A673 (cell line): Measurements from ENCODE around the gene IKBKE. TPM values are rescaled to one million over a fixed set of nuclear protein-coding genes. Genes with fewer than 3 reads are reported as not detected.

Experiments used
- BruUV-seq: library from RNA; stranded (reverse); fragments of 400-500 nt; replicated peaks from 2 replicates; lab custom pipeline; 2021; lab: Mats Ljungman, UMichigan
- CTCF ChIA-PET: fragments of 300-600 bp; sonication (Branson Sonifier 250); formaldehyde crosslinking; loops from one replicate; lab custom pipeline; 2022; ENCODE audit warnings: antibody characterized with exemption; lab: Charles Lee
- POLR2A ChIA-PET: fragments of 300-600 bp; sonication (Branson Sonifier 250); formaldehyde crosslinking; loops from one replicate; lab custom pipeline; 2022; ENCODE audit warnings: antibody characterized with exemption; ENCODE audit not compliant: low non-redundant PET; lab: Charles Lee
- DNase-seq: peaks from one replicate; pipeline ENCODE4 v3.0.0-alpha.2; 2015; ENCODE audit warnings: low spot score
- H3K27ac ChIP-seq: fragments of 200-600 bp; sonication (generic); 2 replicates; pipeline ENCODE4 v1.5.1; 2016; ENCODE audit warnings: mixed run types, low read depth, mild to moderate bottlenecking, mixed read lengths, antibody characterized with exemption, low read length; ENCODE audit not compliant: poor library complexity, severe bottlenecking
- H3K27me3 ChIP-seq: fragments of 200-600 bp; sonication (generic); replicated peaks from 2 replicates; pipeline ENCODE4 v1.6.1; 2017; ENCODE audit warnings: mixed run types, low read depth, mild to moderate bottlenecking, mixed read lengths, antibody characterized with exemption, low read length; ENCODE audit not compliant: insufficient read depth, poor library complexity
- H3K36me3 ChIP-seq: fragments of 200-600 bp; sonication (generic); 2 replicates; pipeline ENCODE4 v1.6.1; 2016; ENCODE audit warnings: mixed run types, mild to moderate bottlenecking, mixed read lengths, antibody characterized with exemption, low read length; ENCODE audit not compliant: insufficient read depth, poor library complexity, severe bottlenecking
- H3K4me1 ChIP-seq: fragments of 200-600 bp; sonication (generic); 2 replicates; pipeline ENCODE4 v1.6.1; 2017; ENCODE audit warnings: mixed run types, mild to moderate bottlenecking, mixed read lengths, antibody characterized with exemption, low read length; ENCODE audit not compliant: insufficient read depth, poor library complexity, severe bottlenecking
- H3K4me3 ChIP-seq: fragments of 200-600 bp; sonication (generic); 2 replicates; pipeline ENCODE4 v1.5.1; 2016; ENCODE audit warnings: low read depth, mixed run types, mild to moderate bottlenecking, mixed read lengths, low read length; ENCODE audit not compliant: poor library complexity, severe bottlenecking
- H3K9me3 ChIP-seq: fragments of 200-600 bp; sonication (generic); 2 replicates; pipeline ENCODE4 v1.6.1; 2016; ENCODE audit warnings: mixed run types, low read depth, mild to moderate bottlenecking, mixed read lengths, antibody characterized with exemption, low read length; ENCODE audit not compliant: poor library complexity, severe bottlenecking
- CTCF ChIP-seq: fragments of 300-800, 200-600 bp; sonication (generic); conservative IDR thresholded peaks from 2 replicates; pipeline ENCODE4 v1.5.1; 2017; ENCODE audit warnings: low read depth, mild to moderate bottlenecking, antibody characterized with exemption, low read length, moderate library complexity, mixed read lengths
- EZH2 ChIP-seq: fragments of 200-600 bp; sonication (generic); IDR thresholded peaks from 2 replicates; pipeline ENCODE4 v1.6.1; 2017; ENCODE audit warnings: borderline replicate concordance, low read depth, mild to moderate bottlenecking, mixed read lengths, antibody characterized with exemption, low read length; ENCODE audit not compliant: poor library complexity, severe bottlenecking
- intact Hi-C: fragments of 100-400 bp; cut with micrococcal nuclease; formaldehyde crosslinking; loops from one replicate; pipeline ENCODE4 v1.10.0; 2022; ENCODE audit not compliant: unreplicated experiment
- total RNA-seq: library from RNA; stranded (reverse); gene quantifications from 2 replicates; pipeline ENCODE4 v1.2.3, GENCODE V29; 2021

The IKBKE gene
- total RNA-seq, 1 experiment from 2014 or later, result 2.9 TPM

DNA sequence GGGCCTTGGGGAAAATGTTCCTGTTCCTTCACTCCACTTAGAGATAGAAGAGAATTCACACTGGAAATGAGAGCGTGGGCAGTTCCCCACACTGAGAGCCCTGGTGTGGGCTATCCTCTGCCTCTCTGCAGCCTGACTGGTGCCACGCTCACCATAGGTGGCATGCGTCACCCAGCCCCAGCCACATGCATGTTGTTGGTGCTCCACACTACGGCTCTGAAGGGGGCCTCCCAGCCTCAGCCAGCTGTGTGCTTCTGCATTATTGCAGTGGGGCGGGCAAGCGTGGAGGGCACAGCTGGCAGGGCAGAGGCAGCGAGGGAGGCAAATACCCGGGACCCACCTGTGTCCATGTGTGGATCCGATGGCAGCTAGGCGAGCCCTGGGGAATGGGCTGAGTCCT, 22.3 kb downstream of the IKBKE start:
- DNase-seq, result no peak
- Histone ChIP-seq H3K9me3 (no peaks in the 10 kb centered on the region), H3K27me3 (no peaks in the 10 kb centered on the region), H3K36me3 (no peaks in the 10 kb centered on the region), H3K4me3 (no peak overlapping the region), H3K4me1 (no peaks in the 10 kb centered on the region), H3K27ac (no peak overlapping the region)
- intact Hi-C loops, result loop anchor here (5.0 kb wide), 2 partner anchors 170 to 420 kb away; no protein-coding TSS in a partner anchor
- POLR2A ChIA-PET, result no interaction called here
- TF ChIP-seq CTCF (no peak), EZH2 (no peak)
- CTCF ChIA-PET, result interaction anchor here (1.7 kb wide), 1 partner anchor 15 kb away, joined by 3 read pairs; no protein-coding TSS in a partner anchor
- no TSS peak for BruUV-seq

GRCh38 chr1:206493279-206493678, 23.0 kb downstream of the IKBKE start:
- no peak for DNase-seq
- Histone ChIP-seq H3K27ac (no peak overlapping the region), H3K4me3 (no peak overlapping the region), H3K9me3 (no peaks in the 10 kb centered on the region), H3K27me3 (no peaks in the 10 kb centered on the region), H3K4me1 (no peaks in the 10 kb centered on the region), H3K36me3 (no peaks in the 10 kb centered on the region)
- no TSS peak for BruUV-seq
- intact Hi-C loops, result loop anchor here (5.0 kb wide), 2 partner anchors 169 to 419 kb away; no protein-coding TSS in a partner anchor
- ChIA-PET POLR2A (no interaction called here), CTCF (interaction anchor here (0.6 to 1.1 kb wide), 2 partner anchors 206 to 419 kb away, joined by 4 read pairs; no protein-coding TSS in a partner anchor)
- TF ChIP-seq EZH2 (no peak), CTCF (no peak)

GRCh38 chr1:206495011-206495461, 24.8 kb downstream of the IKBKE start:
- H3K27me3 ChIP-seq, result no peaks in the 10 kb centered on the region
- H3K27ac ChIP-seq, result no peak overlapping the region
- intact Hi-C loops, result no loop called here
- no peak for DNase-seq
- H3K9me3 ChIP-seq, result no peaks in the 10 kb centered on the region
- no peaks in the 10 kb centered on the region for H3K4me1 ChIP-seq
- no peak for TF ChIP-seq CTCF
- ChIA-PET CTCF (interaction anchor here (1.2 kb wide), 1 partner anchor 48 kb away, joined by 3 read pairs; no protein-coding TSS in a partner anchor), POLR2A (interaction anchor here (0.6 kb wide), 1 partner anchor 22 kb away, joined by 3 read pairs; no protein-coding TSS in a partner anchor)
- no peak overlapping the region for H3K4me3 ChIP-seq
- BruUV-seq, result no TSS peak
- no peaks in the 10 kb centered on the region for H3K36me3 ChIP-seq
